Keratinocyte (primary cell): Measurements from ENCODE around the gene RBM6. TPM values are rescaled to one million over a fixed set of nuclear protein-coding genes. Genes with fewer than 3 reads are reported as not detected.

Source experiments
- DNase-seq: peaks from one replicate; pipeline ENCODE4 v3.0.0-alpha.2; 2011; ENCODE audit warnings: low read depth, missing footprints, low spot score
- FAIRE-seq: peaks from 2 replicates; lab custom pipeline; 2011; peaks lifted over from hg19 to GRCh38; lab: Jason Lieb, UNC
- H2AFZ ChIP-seq: 2 replicates; pipeline ENCODE4 v1.6.0; 2012; ENCODE audit warnings: low read length, control low read depth, inconsistent platforms; ENCODE audit not compliant: control insufficient read depth
- H3K27ac ChIP-seq: 2 replicates; pipeline ENCODE4 v1.5.1; 2011; ENCODE audit warnings: low read length; ENCODE audit not compliant: control insufficient read depth, insufficient read depth
- H3K27me3 ChIP-seq: 3 replicates; pipeline ENCODE4 v1.6.0; 2011; ENCODE audit warnings: low read length; ENCODE audit not compliant: control insufficient read depth, insufficient read depth; ENCODE audit errors: extremely low read depth
- H3K36me3 ChIP-seq, 2 experiments: 2 replicates in 1 of 2; 3 replicates in 1 of 2; pipeline ENCODE4 v1.5.1; 2011; ENCODE audit warnings: low read length in 2 of 2, mild to moderate bottlenecking in 1 of 2; ENCODE audit not compliant: control insufficient read depth in 2 of 2, insufficient read depth in 2 of 2; ENCODE audit errors: extremely low read depth in 1 of 2
- H3K4me1 ChIP-seq: 3 replicates; pipeline ENCODE4 v1.5.1; 2011; ENCODE audit warnings: low read length; ENCODE audit not compliant: control insufficient read depth, insufficient read depth; ENCODE audit errors: extremely low read depth
- H3K4me2 ChIP-seq: 3 replicates; pipeline ENCODE4 v1.6.0; 2011; ENCODE audit warnings: low read depth, low read length; ENCODE audit not compliant: control insufficient read depth, insufficient read depth; ENCODE audit errors: extremely low read depth
- H3K4me3 ChIP-seq, 3 experiments: fragments of 200-600 bp in 1 of 3; sonication (generic) in 1 of 3; 2 replicates in 2 of 3; 3 replicates in 1 of 3; pipeline ENCODE4 v1.5.1; 2011 to 2016; ENCODE audit warnings: low read length in 3 of 3, mild to moderate bottlenecking in 3 of 3, control low read depth in 2 of 3, inconsistent platforms in 1 of 3, low read depth in 1 of 3, mixed read lengths in 1 of 3, mixed run types in 1 of 3, moderate library complexity in 1 of 3; ENCODE audit not compliant: control insufficient read depth in 2 of 3, insufficient read depth in 2 of 3; ENCODE audit errors: extremely low read depth in 1 of 3
- H3K79me2 ChIP-seq: 2 replicates; pipeline ENCODE4 v1.6.0; 2012; ENCODE audit warnings: low read length; ENCODE audit not compliant: control insufficient read depth, insufficient read depth
- H3K9ac ChIP-seq: 3 replicates; pipeline ENCODE4 v1.6.0; 2011; ENCODE audit warnings: low read length; ENCODE audit not compliant: control insufficient read depth, insufficient read depth; ENCODE audit errors: extremely low read depth
- H3K9me1 ChIP-seq: 3 replicates; pipeline ENCODE4 v1.6.0; 2011; ENCODE audit warnings: low read length; ENCODE audit not compliant: control insufficient read depth, insufficient read depth; ENCODE audit errors: extremely low read depth
- H3K9me3 ChIP-seq: 2 replicates; pipeline ENCODE4 v1.5.1; 2012; ENCODE audit warnings: low read depth, low read length; ENCODE audit not compliant: control insufficient read depth
- H4K20me1 ChIP-seq: 3 replicates; pipeline ENCODE4 v1.6.0; 2011; ENCODE audit warnings: low read length; ENCODE audit not compliant: control insufficient read depth, insufficient read depth; ENCODE audit errors: extremely low read depth
- EZH2 ChIP-seq: IDR thresholded peaks from one replicate; pipeline ENCODE4 v1.6.1; 2012; ENCODE audit warnings: inconsistent platforms, mild to moderate bottlenecking, low read length, moderate library complexity
- dilution Hi-C: fragments of 300-500 bp; cut with MboI; formaldehyde crosslinking; loops from one replicate; pipeline ENCODE4 v1.7.0; 2020; ENCODE audit warnings: low sequenced_read_pairs; ENCODE audit not compliant: extremely low pct_ligation_motif_present
- polyA plus RNA-seq, 5 experiments: library from polyadenylated mRNA; depleted of rRNA in 3 of 5; stranded (reverse) in 3 of 5; stranded (forward) in 1 of 5; unstranded in 1 of 5; fragments of >200 nt; gene quantifications; 1 replicate in 1 of 5; 2 replicates in 3 of 5; 3 replicates in 1 of 5; pipeline versions ENCODE4 v1.2.1 to v1.2.3, GENCODE V29; 2011 to 2012; ENCODE audit warnings: missing spikeins in 2 of 5, low read depth in 1 of 5, low replicate concordance in 1 of 5
- TF ChIP-seq, protein P1 (sequence below), 3 experiments: IDR thresholded peaks in 1 of 3; conservative IDR thresholded peaks in 1 of 3; optimal IDR thresholded peaks in 1 of 3; 2 replicates in 2 of 3; 3 replicates in 1 of 3; pipeline versions ENCODE3 to v1.5.1; 2011; ENCODE audit warnings: low read length in 3 of 3, mild to moderate bottlenecking in 3 of 3, moderate library complexity in 2 of 3, control low read depth in 1 of 3, inconsistent platforms in 1 of 3; ENCODE audit not compliant: insufficient read depth in 2 of 3; ENCODE audit errors: extremely low read depth in 1 of 3

RBM6 gene
- polyA plus RNA-seq, 1 donor (not counting 4 experiments of a cell fraction or from before 2014, with no cell fraction given) = 43.2 TPM

DNA sequence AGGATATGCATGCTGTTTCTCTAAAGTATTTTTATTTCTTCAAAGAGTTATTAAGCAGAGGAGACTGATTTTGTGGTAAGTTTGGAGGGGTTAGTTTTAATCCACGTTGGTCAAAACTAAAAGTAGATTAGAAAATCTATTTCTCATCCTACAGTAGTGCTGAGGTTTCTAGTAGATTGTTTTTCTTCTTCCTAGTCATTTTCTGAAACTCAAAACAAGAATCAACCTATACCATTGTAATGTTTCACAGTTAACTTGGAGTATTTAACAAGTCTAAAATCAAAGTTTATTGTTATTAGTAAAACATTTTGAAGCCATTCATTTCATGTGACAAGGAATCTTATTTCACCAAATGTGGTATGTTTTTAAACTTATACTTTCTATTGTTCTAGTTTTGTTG, 57.9 kb downstream of the RBM6 start:
- Histone ChIP-seq H3K4me3 (no peak overlapping the region), H3K9ac (no peak overlapping the region), H3K4me2 (no peak overlapping the region), H4K20me1 (no peaks in the 10 kb centered on the region), H3K27ac (no peak overlapping the region), H3K79me2 (peaks cover 7% of the 10 kb centered on the region), H3K36me3 (peaks cover 0 to 7% of the 10 kb centered on the region in 2 experiments), H3K4me1 (no peaks in the 10 kb centered on the region), H2AFZ (no peak overlapping the region), H3K9me3 (no peaks in the 10 kb centered on the region), H3K9me1 (no peaks in the 10 kb centered on the region), H3K27me3 (no peaks in the 10 kb centered on the region)
- DNase-seq (no peak), FAIRE-seq (no peak)
- TF ChIP-seq, protein P1, sequence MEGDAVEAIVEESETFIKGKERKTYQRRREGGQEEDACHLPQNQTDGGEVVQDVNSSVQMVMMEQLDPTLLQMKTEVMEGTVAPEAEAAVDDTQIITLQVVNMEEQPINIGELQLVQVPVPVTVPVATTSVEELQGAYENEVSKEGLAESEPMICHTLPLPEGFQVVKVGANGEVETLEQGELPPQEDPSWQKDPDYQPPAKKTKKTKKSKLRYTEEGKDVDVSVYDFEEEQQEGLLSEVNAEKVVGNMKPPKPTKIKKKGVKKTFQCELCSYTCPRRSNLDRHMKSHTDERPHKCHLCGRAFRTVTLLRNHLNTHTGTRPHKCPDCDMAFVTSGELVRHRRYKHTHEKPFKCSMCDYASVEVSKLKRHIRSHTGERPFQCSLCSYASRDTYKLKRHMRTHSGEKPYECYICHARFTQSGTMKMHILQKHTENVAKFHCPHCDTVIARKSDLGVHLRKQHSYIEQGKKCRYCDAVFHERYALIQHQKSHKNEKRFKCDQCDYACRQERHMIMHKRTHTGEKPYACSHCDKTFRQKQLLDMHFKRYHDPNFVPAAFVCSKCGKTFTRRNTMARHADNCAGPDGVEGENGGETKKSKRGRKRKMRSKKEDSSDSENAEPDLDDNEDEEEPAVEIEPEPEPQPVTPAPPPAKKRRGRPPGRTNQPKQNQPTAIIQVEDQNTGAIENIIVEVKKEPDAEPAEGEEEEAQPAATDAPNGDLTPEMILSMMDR (optimal IDR thresholded peaks at IDR 0.05 in 1 of 3, IDR thresholded peaks at IDR 0.05 in 1 of 3, conservative IDR thresholded peaks at IDR 0.05 in 1 of 3; ENCODE audit: extremely low read depth in 1 of 3, insufficient read depth in 2 of 3, low read length in 3 of 3) = no peak
- no peak for TF ChIP-seq EZH2
- dilution Hi-C loops = no loop called here

DNA sequence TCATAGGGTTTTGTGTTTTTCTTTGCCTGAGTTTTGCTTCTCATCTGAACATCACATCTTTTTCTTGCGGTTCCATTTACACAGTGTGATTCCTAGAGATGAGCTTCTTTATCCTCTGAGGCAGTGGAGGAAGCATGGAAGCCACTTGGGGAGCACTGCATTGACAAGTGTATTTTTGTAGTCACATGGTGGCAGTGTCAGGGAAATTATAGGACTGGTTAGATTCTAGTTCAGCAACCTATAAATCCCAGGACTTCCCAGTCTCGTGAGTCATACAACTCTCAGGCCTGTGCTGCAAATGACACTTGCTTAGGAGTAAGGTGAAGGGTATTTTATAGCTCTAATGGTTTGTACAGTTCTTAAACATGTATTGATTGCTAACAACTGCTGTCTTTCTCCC, 58.4 kb downstream of the RBM6 start:
- no peaks in the 10 kb centered on the region for H3K4me1 ChIP-seq
- H3K9me3 ChIP-seq = no peaks in the 10 kb centered on the region
- no peaks in the 10 kb centered on the region for H4K20me1 ChIP-seq
- no peaks in the 10 kb centered on the region for H3K9me1 ChIP-seq
- DNase-seq = no peak
- no peak overlapping the region for H3K4me3 ChIP-seq
- no peak overlapping the region for H3K9ac ChIP-seq
- FAIRE-seq = peak; percentile 39
- peaks cover 8% of the 10 kb centered on the region for H3K79me2 ChIP-seq
- dilution Hi-C loops = no loop called here
- no peak overlapping the region for H3K27ac ChIP-seq
- no peak overlapping the region for H2AFZ ChIP-seq
- no peak for TF ChIP-seq EZH2
- TF ChIP-seq, protein P1 (optimal IDR thresholded peaks at IDR 0.05 in 1 of 3, IDR thresholded peaks at IDR 0.05 in 1 of 3, conservative IDR thresholded peaks at IDR 0.05 in 1 of 3; ENCODE audit: extremely low read depth in 1 of 3, insufficient read depth in 2 of 3, low read length in 3 of 3) = no peak
- H3K27me3 ChIP-seq = no peaks in the 10 kb centered on the region
- H3K4me2 ChIP-seq = no peak overlapping the region
- peaks cover under 1 to 7% of the 10 kb centered on the region in 2 experiments for H3K36me3 ChIP-seq
